ENCODE measurements around the gene GARIN1A.
"Not testable (repeated sequence)": the region's sequence is repeated elsewhere in the genome, so short reads cannot be mapped to it uniquely, and the experiment has no call there.

Gene GARIN1A

DNA sequence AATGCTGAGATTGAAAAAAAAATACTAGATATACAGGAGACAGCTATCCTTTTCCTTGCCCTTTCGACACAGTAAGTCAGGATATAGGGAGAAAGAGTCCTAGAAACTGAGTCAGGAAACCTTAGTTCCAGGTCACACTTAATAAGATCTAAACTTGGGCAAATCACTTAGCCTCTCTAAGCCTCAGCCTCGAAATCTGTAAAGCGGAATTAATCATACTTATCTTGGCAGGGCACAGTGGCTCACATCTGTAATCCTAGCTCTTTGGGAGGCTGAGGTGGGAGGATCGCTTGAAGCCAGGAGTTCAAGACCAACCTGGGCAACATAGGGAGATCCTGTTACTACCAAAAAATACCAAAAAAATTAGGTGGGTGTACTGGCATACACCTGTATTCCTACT, 4.6 kb downstream of the GARIN1A start:
- H4K20me1 ChIP-seq (ENCODE audit: insufficient read depth, low read length), result no peaks in the 10 kb centered on the region
- no peaks in the 10 kb centered on the region for H3K36me3 ChIP-seq (ENCODE audit: insufficient read depth, low read length)
- H3K27ac ChIP-seq (ENCODE audit: low read depth, low read length, poor library complexity, severe bottlenecking), result no peak overlapping the region
- TF ChIP-seq EZH2 (IDR thresholded peaks at IDR 0.05; ENCODE audit: borderline replicate concordance, low read length), result no peak
- TF ChIP-seq, protein P1, sequence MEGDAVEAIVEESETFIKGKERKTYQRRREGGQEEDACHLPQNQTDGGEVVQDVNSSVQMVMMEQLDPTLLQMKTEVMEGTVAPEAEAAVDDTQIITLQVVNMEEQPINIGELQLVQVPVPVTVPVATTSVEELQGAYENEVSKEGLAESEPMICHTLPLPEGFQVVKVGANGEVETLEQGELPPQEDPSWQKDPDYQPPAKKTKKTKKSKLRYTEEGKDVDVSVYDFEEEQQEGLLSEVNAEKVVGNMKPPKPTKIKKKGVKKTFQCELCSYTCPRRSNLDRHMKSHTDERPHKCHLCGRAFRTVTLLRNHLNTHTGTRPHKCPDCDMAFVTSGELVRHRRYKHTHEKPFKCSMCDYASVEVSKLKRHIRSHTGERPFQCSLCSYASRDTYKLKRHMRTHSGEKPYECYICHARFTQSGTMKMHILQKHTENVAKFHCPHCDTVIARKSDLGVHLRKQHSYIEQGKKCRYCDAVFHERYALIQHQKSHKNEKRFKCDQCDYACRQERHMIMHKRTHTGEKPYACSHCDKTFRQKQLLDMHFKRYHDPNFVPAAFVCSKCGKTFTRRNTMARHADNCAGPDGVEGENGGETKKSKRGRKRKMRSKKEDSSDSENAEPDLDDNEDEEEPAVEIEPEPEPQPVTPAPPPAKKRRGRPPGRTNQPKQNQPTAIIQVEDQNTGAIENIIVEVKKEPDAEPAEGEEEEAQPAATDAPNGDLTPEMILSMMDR (IDR thresholded peaks at IDR 0.05; ENCODE audit: low read length), result no peak
- no peaks in the 10 kb centered on the region for H3K79me2 ChIP-seq (ENCODE audit: insufficient read depth, low read length)
- H3K4me2 ChIP-seq (ENCODE audit: low read length), result no peak overlapping the region
- no peak overlapping the region for H2AFZ ChIP-seq (ENCODE audit: low read length)
- H3F3A ChIP-seq (ENCODE audit: insufficient read depth, low read length), result no peaks in the 10 kb centered on the region
- no peak overlapping the region for H3K4me3 ChIP-seq (ENCODE audit: low read depth, low read length, poor library complexity, severe bottlenecking)
- H3K27me3 ChIP-seq (ENCODE audit: insufficient read depth, low read length), result 0 out of 2 replicates have a peak, but pooled peaks cover 3% of the 10 kb centered on the region
- no peak overlapping the region for H3K9ac ChIP-seq (ENCODE audit: low read length)
- H3K4me1 ChIP-seq (ENCODE audit: insufficient read depth, low read length, severe bottlenecking), result peaks cover 5% of the 10 kb centered on the region
- H3K9me2 ChIP-seq (ENCODE audit: low read depth, low read length), result no peaks in the 10 kb centered on the region
- H3K9me3 ChIP-seq (ENCODE audit: low read length), result no peaks in the 10 kb centered on the region

DNA sequence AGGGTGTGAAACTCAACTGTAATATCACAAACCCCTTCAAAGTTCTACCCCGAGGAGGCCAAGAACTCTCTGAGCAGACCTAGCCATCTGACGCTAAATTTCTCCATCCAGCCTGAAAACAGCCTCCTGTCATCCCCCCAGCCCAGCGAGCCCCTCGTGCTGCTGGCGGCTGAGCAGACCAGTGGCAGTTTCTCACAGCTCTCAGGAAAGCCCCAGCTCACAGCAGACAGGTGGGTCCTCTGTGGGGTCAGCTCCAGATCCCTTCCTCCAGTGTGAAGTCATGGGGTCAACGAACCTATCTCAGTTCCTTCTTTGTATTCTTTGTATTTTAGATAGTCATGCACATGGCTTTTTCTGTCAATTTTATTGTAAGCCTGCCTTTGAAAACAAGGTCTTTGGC, 7.8 kb downstream of the GARIN1A start:
- Histone ChIP-seq H3K79me2 (ENCODE audit: insufficient read depth, low read length) (no peaks in the 10 kb centered on the region), H3K9me2 (ENCODE audit: low read depth, low read length) (no peaks in the 10 kb centered on the region), H3K9ac (ENCODE audit: low read length) (no peak overlapping the region), H3K4me1 (ENCODE audit: insufficient read depth, low read length, severe bottlenecking) (peaks cover 5% of the 10 kb centered on the region), H3K27ac (ENCODE audit: low read depth, low read length, poor library complexity, severe bottlenecking) (no peak overlapping the region), H3K36me3 (ENCODE audit: insufficient read depth, low read length) (no peaks in the 10 kb centered on the region), H3K27me3 (ENCODE audit: insufficient read depth, low read length) (no peaks in the 10 kb centered on the region), H3K4me2 (ENCODE audit: low read length) (no peak overlapping the region), H4K20me1 (ENCODE audit: insufficient read depth, low read length) (no peaks in the 10 kb centered on the region), H3F3A (ENCODE audit: insufficient read depth, low read length) (no peaks in the 10 kb centered on the region), H3K9me3 (ENCODE audit: low read length) (no peaks in the 10 kb centered on the region), H3K4me3 (ENCODE audit: low read depth, low read length, poor library complexity, severe bottlenecking) (no peak overlapping the region), H2AFZ (ENCODE audit: low read length) (no peak overlapping the region)
- TF ChIP-seq, protein P1 (IDR thresholded peaks at IDR 0.05; ENCODE audit: low read length), result no peak
- TF ChIP-seq EZH2 (IDR thresholded peaks at IDR 0.05; ENCODE audit: borderline replicate concordance, low read length), result no peak

DNA sequence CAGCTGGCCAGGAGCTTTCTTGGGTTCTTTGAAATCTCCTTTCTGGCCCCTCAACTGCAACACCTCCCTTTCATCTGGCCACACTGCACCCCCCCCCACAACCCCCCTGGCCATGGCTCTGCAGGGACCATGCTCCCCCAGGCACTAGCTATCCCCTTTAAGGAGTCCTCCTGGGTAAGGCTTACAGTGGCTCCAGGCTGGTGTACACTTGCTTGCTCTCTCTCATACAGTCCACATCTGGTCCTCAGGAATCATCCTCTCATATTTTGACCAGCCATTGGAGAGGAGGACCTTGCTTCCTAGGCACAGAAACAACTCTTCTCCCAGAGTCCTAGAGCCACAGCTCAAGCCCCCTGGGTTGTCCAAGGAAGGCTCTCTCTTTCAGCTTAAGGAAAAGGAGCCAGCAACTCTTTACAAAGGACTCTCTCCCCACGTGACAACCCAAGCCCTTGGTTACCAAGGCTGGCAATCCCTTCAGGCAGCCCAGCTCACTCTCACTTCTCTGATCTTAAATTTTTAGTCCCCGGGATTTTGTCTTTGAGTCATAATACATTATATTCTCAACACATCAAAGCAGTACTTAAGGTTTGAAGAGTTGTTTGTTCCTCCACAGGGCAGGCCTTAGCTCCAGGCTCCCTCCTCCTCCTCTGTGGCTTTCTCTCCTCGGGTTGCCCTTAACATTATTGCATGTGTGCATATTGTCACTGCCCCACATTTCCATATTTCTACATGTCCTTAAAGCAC, 9.9 kb downstream of the GARIN1A start:
- H3K9me2 ChIP-seq (ENCODE audit: low read depth, low read length), result no peaks in the 10 kb centered on the region
- no peak overlapping the region for H3K9ac ChIP-seq (ENCODE audit: low read length)
- no peaks in the 10 kb centered on the region for H3F3A ChIP-seq (ENCODE audit: insufficient read depth, low read length)
- H3K4me3 ChIP-seq (ENCODE audit: low read depth, low read length, poor library complexity, severe bottlenecking), result no peak overlapping the region
- no peaks in the 10 kb centered on the region for H3K36me3 ChIP-seq (ENCODE audit: insufficient read depth, low read length)
- H3K4me2 ChIP-seq (ENCODE audit: low read length), result no peak overlapping the region
- H2AFZ ChIP-seq (ENCODE audit: low read length), result no peak overlapping the region
- no peaks in the 10 kb centered on the region for H3K27me3 ChIP-seq (ENCODE audit: insufficient read depth, low read length)
- peaks cover 5% of the 10 kb centered on the region for H3K4me1 ChIP-seq (ENCODE audit: insufficient read depth, low read length, severe bottlenecking)
- no peak overlapping the region for H3K27ac ChIP-seq (ENCODE audit: low read depth, low read length, poor library complexity, severe bottlenecking)
- TF ChIP-seq, protein P1 (IDR thresholded peaks at IDR 0.05; ENCODE audit: low read length), result no peak
- no peak for TF ChIP-seq EZH2 (IDR thresholded peaks at IDR 0.05; ENCODE audit: borderline replicate concordance, low read length)
- no peaks in the 10 kb centered on the region for H3K9me3 ChIP-seq (ENCODE audit: low read length)
- no peaks in the 10 kb centered on the region for H4K20me1 ChIP-seq (ENCODE audit: insufficient read depth, low read length)
- H3K79me2 ChIP-seq (ENCODE audit: insufficient read depth, low read length), result no peaks in the 10 kb centered on the region

DNA sequence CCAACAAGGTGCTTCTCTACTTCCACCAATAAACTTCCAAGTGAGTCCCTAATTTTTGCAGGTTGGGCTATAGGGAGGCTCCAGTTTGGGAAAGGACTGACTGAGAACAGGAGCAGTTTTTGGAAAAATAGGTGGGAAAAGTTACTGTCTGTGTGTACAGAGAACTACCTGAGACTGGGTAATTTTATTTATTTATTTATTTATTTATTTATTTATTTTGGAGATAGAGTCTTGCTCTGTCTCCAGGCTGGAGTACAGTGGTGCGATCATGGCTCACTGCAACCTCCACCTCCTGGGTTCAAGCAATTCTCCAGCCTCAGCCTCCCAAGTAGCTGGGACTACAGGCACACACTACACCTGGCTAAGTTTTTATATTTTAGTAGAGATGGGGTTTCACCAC, 11.2 kb downstream of the GARIN1A start:
- not testable (repeated sequence) for H4K20me1 ChIP-seq (ENCODE audit: insufficient read depth, low read length); H3K4me3 ChIP-seq (ENCODE audit: low read depth, low read length, poor library complexity, severe bottlenecking); H3K27me3 ChIP-seq (ENCODE audit: insufficient read depth, low read length); H3F3A ChIP-seq (ENCODE audit: insufficient read depth, low read length); H3K9me3 ChIP-seq (ENCODE audit: low read length); H2AFZ ChIP-seq (ENCODE audit: low read length); H3K4me1 ChIP-seq (ENCODE audit: insufficient read depth, low read length, severe bottlenecking); H3K79me2 ChIP-seq (ENCODE audit: insufficient read depth, low read length); H3K9ac ChIP-seq (ENCODE audit: low read length); H3K4me2 ChIP-seq (ENCODE audit: low read length); H3K36me3 ChIP-seq (ENCODE audit: insufficient read depth, low read length); H3K9me2 ChIP-seq (ENCODE audit: low read depth, low read length); H3K27ac ChIP-seq (ENCODE audit: low read depth, low read length, poor library complexity, severe bottlenecking)

DNA sequence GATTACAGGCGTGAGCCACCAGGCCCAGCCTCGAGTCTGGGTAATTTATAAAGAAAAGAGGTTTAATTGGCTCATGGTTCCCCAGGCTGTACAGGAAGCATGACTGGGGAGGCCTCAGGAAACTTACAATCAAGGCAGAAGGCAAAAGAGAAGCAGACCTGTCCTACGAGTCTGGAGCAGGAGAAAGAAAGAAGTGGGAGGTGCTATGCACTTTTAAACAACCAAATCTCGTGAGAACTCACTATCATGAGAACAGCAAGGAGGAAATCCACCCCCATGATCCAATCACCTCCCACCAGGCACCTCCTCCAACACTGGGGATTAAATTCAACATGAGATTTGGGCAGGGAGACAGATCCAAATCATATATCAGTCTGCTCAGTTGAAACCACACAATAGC, 11.6 kb downstream of the GARIN1A start:
- H2AFZ ChIP-seq (ENCODE audit: low read length), result not testable (repeated sequence)

More for the DNA sequence above, 11.6 kb downstream of the GARIN1A start:
- H3K27ac ChIP-seq (ENCODE audit: low read depth, low read length, poor library complexity, severe bottlenecking); H3K4me3 ChIP-seq (ENCODE audit: low read depth, low read length, poor library complexity, severe bottlenecking); H3K36me3 ChIP-seq (ENCODE audit: insufficient read depth, low read length); H3K9me2 ChIP-seq (ENCODE audit: low read depth, low read length); H3K4me2 ChIP-seq (ENCODE audit: low read length); H3K27me3 ChIP-seq (ENCODE audit: insufficient read depth, low read length); H3K4me1 ChIP-seq (ENCODE audit: insufficient read depth, low read length, severe bottlenecking); H3K9ac ChIP-seq (ENCODE audit: low read length); H3K9me3 ChIP-seq (ENCODE audit: low read length); H4K20me1 ChIP-seq (ENCODE audit: insufficient read depth, low read length); H3F3A ChIP-seq (ENCODE audit: insufficient read depth, low read length); H3K79me2 ChIP-seq (ENCODE audit: insufficient read depth, low read length): not testable (repeated sequence)

Measured in OCI-LY1 (cell line).